ENCODE data around the gene TRNP1. TPM values are rescaled to one million over a fixed set of nuclear protein-coding genes. Genes with fewer than 3 reads are reported as not detected.
A peak's percentile ranks its signal among the peaks of the same experiment; 100 is the strongest.

Gene TRNP1
- total and polyA plus RNA-seq, 10 of the 15 experiments (the other 5 are each of a cell fraction or from before 2014, with no cell fraction given) = 0.13 TPM; not detected in 9

DNA sequence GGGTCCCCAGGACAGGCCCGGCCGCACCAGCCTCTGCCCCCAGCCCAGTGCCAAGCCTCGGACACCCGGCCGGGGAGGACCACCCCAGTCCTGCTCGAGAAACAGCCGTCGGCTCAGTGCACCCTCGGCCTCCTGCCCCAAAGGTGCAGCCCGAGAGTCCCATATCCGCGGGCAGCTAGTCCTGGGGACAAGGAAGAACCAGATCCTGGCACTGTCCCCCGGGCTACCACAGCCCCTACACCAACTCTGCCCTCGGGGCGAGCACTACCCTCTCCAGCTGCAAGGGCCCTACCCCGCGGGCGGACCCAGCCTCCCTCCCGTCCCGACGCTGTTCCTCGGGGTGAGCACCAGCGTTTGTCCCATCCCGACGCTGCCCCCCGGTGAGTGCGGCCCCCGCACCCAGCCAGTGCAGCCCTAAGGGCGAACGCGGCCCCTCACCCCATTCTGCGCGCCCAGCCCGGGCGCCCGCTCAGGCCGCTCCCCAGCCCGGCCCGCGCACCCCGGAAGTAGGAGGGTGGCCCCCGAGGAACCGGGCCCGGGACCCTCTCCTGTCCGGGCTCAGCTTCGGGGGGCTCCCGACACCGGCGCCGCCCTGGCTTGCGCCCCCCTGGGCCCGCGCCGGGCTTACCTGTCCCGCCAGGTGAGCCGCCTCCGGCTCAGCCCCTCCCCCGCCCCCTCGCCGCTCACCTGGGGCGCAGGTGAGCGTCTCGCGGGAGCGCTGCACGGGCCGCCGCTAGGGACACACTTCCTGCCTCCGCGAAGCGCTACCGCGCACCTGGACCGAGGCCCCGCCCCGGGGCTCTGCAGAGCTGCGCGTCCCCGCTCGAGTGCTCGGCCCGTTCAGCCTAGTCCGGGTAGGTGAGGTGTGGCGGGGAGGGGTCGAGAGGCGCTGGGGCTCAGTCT is 33.5 kb upstream of the TRNP1 start, which contains the start of gene KDF1 (continued):
- TF ChIP-seq, protein P1, sequence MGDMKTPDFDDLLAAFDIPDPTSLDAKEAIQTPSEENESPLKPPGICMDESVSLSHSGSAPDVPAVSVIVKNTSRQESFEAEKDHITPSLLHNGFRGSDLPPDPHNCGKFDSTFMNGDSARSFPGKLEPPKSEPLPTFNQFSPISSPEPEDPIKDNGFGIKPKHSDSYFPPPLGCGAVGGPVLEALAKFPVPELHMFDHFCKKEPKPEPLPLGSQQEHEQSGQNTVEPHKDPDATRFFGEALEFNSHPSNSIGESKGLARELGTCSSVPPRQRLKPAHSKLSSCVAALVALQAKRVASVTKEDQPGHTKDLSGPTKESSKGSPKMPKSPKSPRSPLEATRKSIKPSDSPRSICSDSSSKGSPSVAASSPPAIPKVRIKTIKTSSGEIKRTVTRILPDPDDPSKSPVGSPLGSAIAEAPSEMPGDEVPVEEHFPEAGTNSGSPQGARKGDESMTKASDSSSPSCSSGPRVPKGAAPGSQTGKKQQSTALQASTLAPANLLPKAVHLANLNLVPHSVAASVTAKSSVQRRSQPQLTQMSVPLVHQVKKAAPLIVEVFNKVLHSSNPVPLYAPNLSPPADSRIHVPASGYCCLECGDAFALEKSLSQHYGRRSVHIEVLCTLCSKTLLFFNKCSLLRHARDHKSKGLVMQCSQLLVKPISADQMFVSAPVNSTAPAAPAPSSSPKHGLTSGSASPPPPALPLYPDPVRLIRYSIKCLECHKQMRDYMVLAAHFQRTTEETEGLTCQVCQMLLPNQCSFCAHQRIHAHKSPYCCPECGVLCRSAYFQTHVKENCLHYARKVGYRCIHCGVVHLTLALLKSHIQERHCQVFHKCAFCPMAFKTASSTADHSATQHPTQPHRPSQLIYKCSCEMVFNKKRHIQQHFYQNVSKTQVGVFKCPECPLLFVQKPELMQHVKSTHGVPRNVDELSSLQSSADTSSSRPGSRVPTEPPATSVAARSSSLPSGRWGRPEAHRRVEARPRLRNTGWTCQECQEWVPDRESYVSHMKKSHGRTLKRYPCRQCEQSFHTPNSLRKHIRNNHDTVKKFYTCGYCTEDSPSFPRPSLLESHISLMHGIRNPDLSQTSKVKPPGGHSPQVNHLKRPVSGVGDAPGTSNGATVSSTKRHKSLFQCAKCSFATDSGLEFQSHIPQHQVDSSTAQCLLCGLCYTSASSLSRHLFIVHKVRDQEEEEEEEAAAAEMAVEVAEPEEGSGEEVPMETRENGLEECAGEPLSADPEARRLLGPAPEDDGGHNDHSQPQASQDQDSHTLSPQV (IDR thresholded peaks at IDR 0.05) = no peak
- TF ChIP-seq PML (IDR thresholded peaks at IDR 0.05; ENCODE audit: low read length) = no peak

DNA sequence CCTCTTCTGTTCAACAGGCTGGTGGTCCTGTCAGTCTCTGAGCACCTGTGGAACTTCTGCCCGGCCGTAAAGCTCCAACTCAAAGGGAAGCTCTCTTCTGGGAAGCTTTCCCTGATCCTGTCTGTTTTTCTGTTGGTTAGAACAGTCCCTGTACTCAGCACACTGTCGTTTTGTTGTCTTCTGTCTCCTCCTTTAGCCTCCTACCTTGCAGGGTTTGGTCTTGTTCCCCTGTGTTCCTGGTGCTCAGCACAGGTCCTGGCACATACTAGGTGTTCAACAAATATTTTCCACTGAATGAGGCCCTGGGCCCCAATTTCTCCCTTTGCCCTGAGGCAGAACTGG is 32.9 kb upstream of the TRNP1 start:
- DNase-seq (ENCODE audit: low read depth, low spot score) (no peak), FAIRE-seq (no peak), ATAC-seq (no peak)
- intact Hi-C loops (cut with micrococcal nuclease; ENCODE audit: unreplicated experiment) = no loop called here
- peak overlapping the region; percentile 72; the same call in 1 of the 2 replicates for H3K4me2 ChIP-seq (ENCODE audit: control insufficient read depth, insufficient read depth)
- RAD21 ChIA-PET (ENCODE audit: unreplicated experiment) = no interaction called here
- no peaks in the 10 kb centered on the region for H3K36me3 ChIP-seq (ENCODE audit: control insufficient read depth in 2 of 2, insufficient read depth in 2 of 2, low read length in 1 of 2)
- no peak overlapping the region for H3K4me3 ChIP-seq
- no peak overlapping the region for H3K9ac ChIP-seq (ENCODE audit: control insufficient read depth, insufficient read depth, low read length)
- CTCF ChIA-PET = no interaction called here
- H4K20me1 ChIP-seq (ENCODE audit: control insufficient read depth, insufficient read depth) = no peaks in the 10 kb centered on the region
- no TSS peak for BruUV-seq (replicated peaks)
- in situ Hi-C loops (cut with MboI) = no loop called here
- SMC1A ChIA-PET (ENCODE audit: uncharacterized antibody, unreplicated experiment) = no interaction called here
- H3K27ac ChIP-seq (ENCODE audit: control insufficient read depth, insufficient read depth) = no peak overlapping the region
- H3K9me3 ChIP-seq (replicated peaks; ENCODE audit: control insufficient read depth, insufficient read depth, low read length) = no peaks in the 10 kb centered on the region; the same call in 2 of the 3 replicates
- H3K4me1 ChIP-seq (ENCODE audit: control insufficient read depth, insufficient read depth, low read length) = no peaks in the 10 kb centered on the region
- 0% methylated on average over 3 of the region's 3 CpGs for WGBS (ENCODE audit: insufficient coverage, insufficient replicate concordance, low lambda C conversion rate, missing lambda C conversion rate)
- POLR2A ChIA-PET = no interaction called here
- H3K79me2 ChIP-seq (ENCODE audit: control insufficient read depth, insufficient read depth, low read length) = no peaks in the 10 kb centered on the region
- peaks cover 6 to 7% of the 10 kb centered on the region in 2 experiments for H3K27me3 ChIP-seq (replicated peaks in 1 of 2; ENCODE audit: control insufficient read depth in 2 of 2, insufficient read depth in 2 of 2, low read length in 1 of 2)
- no peak overlapping the region for H2AFZ ChIP-seq (ENCODE audit: control insufficient read depth, low read depth, low read length)
- TF ChIP-seq ETV6 (conservative IDR thresholded peaks at IDR 0.05 in 1 of 2, IDR thresholded peaks at IDR 0.05 in 1 of 2; ENCODE audit: borderline replicate concordance in 1 of 2, low read depth in 1 of 2) (no peak), GATAD2B (conservative IDR thresholded peaks at IDR 0.05; ENCODE audit: low read depth) (no peak), ZNF384 (IDR thresholded peaks at IDR 0.05; ENCODE audit: borderline replicate concordance, low read depth, low read length) (no peak), SUPT20H (IDR thresholded peaks at IDR 0.05; ENCODE audit: borderline replicate concordance, control insufficient read depth, low read depth, low read length) (no peak), HDAC2 (IDR thresholded peaks at IDR 0.05) (no peak), BACH1 (IDR thresholded peaks at IDR 0.05; ENCODE audit: borderline replicate concordance) (no peak), RBBP5 (conservative IDR thresholded peaks at IDR 0.05) (no peak), ZNF622 (IDR thresholded peaks at IDR 0.05) (no peak), ASH2L (IDR thresholded peaks at IDR 0.05; ENCODE audit: borderline replicate concordance, low read depth) (no peak)
- TF ChIP-seq, protein P2, sequence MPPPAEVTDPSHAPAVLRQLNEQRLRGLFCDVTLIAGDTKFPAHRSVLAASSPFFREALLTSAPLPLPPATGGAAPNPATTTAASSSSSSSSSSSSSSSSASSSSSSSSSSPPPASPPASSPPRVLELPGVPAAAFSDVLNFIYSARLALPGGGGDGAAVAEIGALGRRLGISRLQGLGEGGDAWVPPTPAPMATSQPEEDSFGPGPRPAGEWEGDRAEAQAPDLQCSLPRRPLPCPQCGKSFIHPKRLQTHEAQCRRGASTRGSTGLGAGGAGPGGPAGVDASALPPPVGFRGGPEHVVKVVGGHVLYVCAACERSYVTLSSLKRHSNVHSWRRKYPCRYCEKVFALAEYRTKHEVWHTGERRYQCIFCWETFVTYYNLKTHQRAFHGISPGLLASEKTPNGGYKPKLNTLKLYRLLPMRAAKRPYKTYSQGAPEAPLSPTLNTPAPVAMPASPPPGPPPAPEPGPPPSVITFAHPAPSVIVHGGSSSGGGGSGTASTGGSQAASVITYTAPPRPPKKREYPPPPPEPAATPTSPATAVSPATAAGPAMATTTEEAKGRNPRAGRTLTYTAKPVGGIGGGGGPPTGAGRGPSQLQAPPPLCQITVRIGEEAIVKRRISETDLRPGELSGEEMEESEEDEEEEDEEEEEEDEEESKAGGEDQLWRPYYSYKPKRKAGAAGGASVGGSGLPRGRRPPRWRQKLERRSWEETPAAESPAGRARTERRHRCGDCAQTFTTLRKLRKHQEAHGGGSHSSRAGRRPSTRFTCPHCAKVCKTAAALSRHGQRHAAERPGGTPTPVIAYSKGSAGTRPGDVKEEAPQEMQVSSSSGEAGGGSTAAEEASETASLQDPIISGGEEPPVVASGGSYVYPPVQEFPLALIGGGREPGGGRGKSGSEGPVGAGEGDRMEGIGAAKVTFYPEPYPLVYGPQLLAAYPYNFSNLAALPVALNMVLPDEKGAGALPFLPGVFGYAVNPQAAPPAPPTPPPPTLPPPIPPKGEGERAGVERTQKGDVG (CRISPR knock-in tag; IDR thresholded peaks at IDR 0.05) = no peak
- TF ChIP-seq, protein P3, sequence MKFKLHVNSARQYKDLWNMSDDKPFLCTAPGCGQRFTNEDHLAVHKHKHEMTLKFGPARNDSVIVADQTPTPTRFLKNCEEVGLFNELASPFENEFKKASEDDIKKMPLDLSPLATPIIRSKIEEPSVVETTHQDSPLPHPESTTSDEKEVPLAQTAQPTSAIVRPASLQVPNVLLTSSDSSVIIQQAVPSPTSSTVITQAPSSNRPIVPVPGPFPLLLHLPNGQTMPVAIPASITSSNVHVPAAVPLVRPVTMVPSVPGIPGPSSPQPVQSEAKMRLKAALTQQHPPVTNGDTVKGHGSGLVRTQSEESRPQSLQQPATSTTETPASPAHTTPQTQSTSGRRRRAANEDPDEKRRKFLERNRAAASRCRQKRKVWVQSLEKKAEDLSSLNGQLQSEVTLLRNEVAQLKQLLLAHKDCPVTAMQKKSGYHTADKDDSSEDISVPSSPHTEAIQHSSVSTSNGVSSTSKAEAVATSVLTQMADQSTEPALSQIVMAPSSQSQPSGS (IDR thresholded peaks at IDR 0.05; ENCODE audit: low read length) = no peak

Measured in GM12878 (cell line).